Prostate gland (tissue), 2 donors: Measurements from ENCODE around the gene MAP7D1. TPM values are rescaled to one million over a fixed set of nuclear protein-coding genes. Genes with fewer than 3 reads are reported as not detected.
"Not testable (repeated sequence)": the region's sequence is repeated elsewhere in the genome, so short reads cannot be mapped to it uniquely, and the experiment has no call there.

Source experiments
- DNase-seq: peaks from one replicate; pipeline ENCODE4 v3.0.0-alpha.2; 2019; ENCODE audit warnings: low spot score
- H3K27ac ChIP-seq, 2 donors: fragments of 200-600 bp; sonication (generic); 2 replicates each; pipeline ENCODE4 v1.5.1; 2017 to 2019
- H3K27me3 ChIP-seq: fragments of 200-600 bp; sonication (generic); replicated peaks from 2 replicates; pipeline ENCODE4 v1.5.1; 2019; ENCODE audit not compliant: insufficient read depth
- H3K36me3 ChIP-seq, 2 donors: fragments of 200-600 bp; sonication (generic); 1 replicate in 1 of 2; 2 replicates in 1 of 2; pipeline versions ENCODE4 v1.5.1 to v1.8.1; 2017 to 2019
- H3K4me1 ChIP-seq: fragments of 200-600 bp; sonication (generic); replicated peaks from 2 replicates; pipeline ENCODE4 v1.5.1; 2019
- H3K4me3 ChIP-seq, 2 donors: fragments of 200-600 bp; sonication (generic); 2 replicates each; pipeline ENCODE4 v1.5.1; 2017 to 2019
- H3K9me3 ChIP-seq: fragments of 200-600 bp; sonication (generic); 2 replicates; pipeline ENCODE4 v1.5.1; 2017
- CTCF ChIP-seq, 4 experiments: fragments of 200-600 bp in 2 of 4; fragments of 450-650 bp in 2 of 4; sonication (generic) in 2 of 4; IDR thresholded peaks; 1 replicate in 3 of 4; 2 replicates in 1 of 4; pipeline ENCODE4 v1.5.1; 2016 to 2019; ENCODE audit warnings: antibody characterized with exemption in 4 of 4, mild to moderate bottlenecking in 2 of 4, moderate library complexity in 2 of 4
- POLR2A ChIP-seq: fragments of 450-650 bp; IDR thresholded peaks from one replicate; pipeline ENCODE4 v1.6.1; 2016; ENCODE audit warnings: antibody characterized with exemption, mild to moderate bottlenecking
- POLR2AphosphoS5 ChIP-seq: sonication (generic); formaldehyde crosslinking; IDR thresholded peaks from one replicate; pipeline ENCODE4 v1.6.1; 2017; ENCODE audit warnings: antibody characterized with exemption
- WGBS: methylation state at CpG from one replicate; pipeline ENCODE4 v1.1.5; 2018; 5-methylcytosine and 5-hydroxymethylcytosine counted together
- intact Hi-C: fragments of 100-400 bp; cut with DNase I; formaldehyde crosslinking; loops from one replicate; pipeline ENCODE4 v1.14.2; 2022
- small RNA-seq, 2 donors: library from RNA; depleted of rRNA; stranded (forward); fragments of <200 nt; gene quantifications; one replicate each; pipeline ENCODE3, GENCODE V24; 2016
- total RNA-seq, 2 donors: library from RNA; depleted of rRNA; stranded (reverse); fragments of >200 nt; gene quantifications; one replicate each; pipeline ENCODE4 v1.1.0, GENCODE V29; 2016

The MAP7D1 gene
- total RNA-seq, 2 donors from 2014 or later: 97.3 to 132 TPM

- H3K27me3 ChIP-seq: no peaks in the 10 kb centered on the region
- H3K27ac ChIP-seq: peak overlapping the region; percentile 98
- no peaks in the 10 kb centered on the region for H3K36me3 ChIP-seq
- no peaks in the 10 kb centered on the region for H3K9me3 ChIP-seq
- peaks cover 11% of the 10 kb centered on the region for H3K4me1 ChIP-seq
- peak overlapping the region; percentile 66 to 68 for H3K4me3 ChIP-seq
- 5% methylated on average over 10 of the region's 10 CpGs for WGBS
- DNase-seq: no peak
- intact Hi-C loops: no loop called here
- no peak for TF ChIP-seq POLR2A
- TF ChIP-seq POLR2AphosphoS5: peak; percentile 67
- TF ChIP-seq CTCF (IDR thresholded peaks at IDR 0.05): no peak
Measured at GRCh38 chr1:36225283-36225899, 69.4 kb downstream of the MAP7D1 start.

- H3K27me3 ChIP-seq, intact Hi-C loops, H3K36me3 ChIP-seq, DNase-seq, H3K9me3 ChIP-seq, H3K4me3 ChIP-seq: not testable (repeated sequence)
- Histone ChIP-seq H3K27ac (peak overlapping the region; percentile 82 to 98), H3K4me1 (peaks cover 25% of the 10 kb centered on the region)
- whole genome bisulfite sequencing: 88% methylated on average over 12 of the region's 12 CpGs
Measured at GRCh38 chr1:36230279-36230678, 74.3 kb downstream of the MAP7D1 start.

Small RNA genes within 50 kb of the gene (small RNA-seq; reads per million reads assigned to genes)
- gene RN7SL131P: 0 reads per million in 2 donors

Other genes starting within 250 kb of the MAP7D1 start
- gene AGO3, start 225.1 kb upstream of the MAP7D1 start, total RNA-seq: 10 to 100 TPM; 19.4 to 32.7 TPM
- gene TEKT2, start 72.1 kb upstream of the MAP7D1 start, total RNA-seq: 1 to 10 TPM in 1 of 2 donors, under 1 TPM in 1; 0.77 to 6.0 TPM
- 10 to 100 TPM; 50.7 to 70.0 TPM for gene ADPRS, start 67.3 kb upstream of the MAP7D1 start, total RNA-seq
- 10 to 100 TPM in 1 of 2 donors, 1 to 10 TPM in 1; 7.9 to 10.7 TPM for gene COL8A2, start 30.9 kb upstream of the MAP7D1 start, total RNA-seq
- gene TRAPPC3, start 6.7 kb upstream of the MAP7D1 start, total RNA-seq: 10 to 100 TPM; 90.0 to 92.5 TPM
- gene THRAP3, start 68.3 kb downstream of the MAP7D1 start, total RNA-seq: 100 to 1,000 TPM; 100 to 123 TPM
- 10 to 100 TPM in 1 of 2 donors, 1 to 10 TPM in 1; 8.1 to 10.6 TPM for gene SH3D21, start 150.2 kb downstream of the MAP7D1 start, total RNA-seq
- 10 to 100 TPM; 67.1 to 78.7 TPM for gene EVA1B, start 167.5 kb downstream of the MAP7D1 start, total RNA-seq
- gene STK40, start 229.8 kb downstream of the MAP7D1 start, total RNA-seq: 100 to 1,000 TPM in 1 of 2 donors, 10 to 100 TPM in 1; 30.8 to 111 TPM
- gene LSM10, start 241.7 kb downstream of the MAP7D1 start, total RNA-seq: 10 to 100 TPM; 36.8 to 72.7 TPM